ENCODE measurements around the gene C18orf32. TPM values are rescaled to one million over a fixed set of nuclear protein-coding genes. Genes with fewer than 3 reads are reported as not detected.

Gene C18orf32
- total and polyA plus RNA-seq, 2 donors (not counting 1 experiment from before 2014, with no cell fraction given) = 20.8 to 36.3 TPM

DNA sequence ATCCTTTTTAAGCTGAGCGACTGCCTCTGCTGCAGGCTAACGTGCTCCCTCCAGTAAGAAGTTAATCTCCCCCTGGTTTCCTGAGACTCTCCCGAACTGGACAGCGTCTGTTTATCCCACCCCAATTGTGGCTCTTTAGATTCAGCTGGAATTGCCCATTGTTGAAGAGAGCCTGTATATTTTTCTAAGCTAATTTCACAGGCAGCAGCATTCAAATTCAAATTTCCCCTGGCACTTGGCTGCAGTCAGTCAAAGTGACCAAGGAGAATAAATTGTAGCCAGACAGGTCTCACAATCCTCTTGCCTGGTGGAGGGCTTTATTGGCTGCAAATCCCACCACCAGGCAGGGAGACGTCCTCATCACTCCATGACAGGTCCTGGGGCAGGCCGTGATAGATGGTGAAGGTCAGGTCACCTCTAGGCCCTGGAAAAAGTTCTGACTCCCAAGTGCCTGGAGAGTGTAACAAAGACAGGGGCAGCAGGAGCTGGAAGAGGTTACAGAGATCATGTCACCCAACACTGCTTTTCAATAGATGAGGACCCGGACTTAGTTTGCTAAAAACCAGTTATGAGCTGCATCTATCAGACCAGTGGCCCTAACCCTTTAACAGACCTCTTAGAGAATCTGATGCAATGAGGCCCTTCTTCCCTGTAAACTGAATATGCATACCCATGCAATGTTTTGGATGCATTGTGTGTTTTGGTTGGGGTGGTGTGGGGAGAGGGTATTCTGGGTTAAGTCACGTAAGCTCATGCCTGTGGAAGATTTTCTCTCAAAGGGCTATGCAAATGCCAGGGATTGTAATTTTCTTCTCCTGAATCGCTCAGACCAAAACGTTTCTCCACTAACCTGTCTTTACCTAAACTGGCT lies 32.3 kb upstream of the C18orf32 start:
- Histone ChIP-seq H3K9me3 (ENCODE audit: control extremely low read depth in 1 of 3, control insufficient read depth in 2 of 3, insufficient read depth in 1 of 3, low read length in 2 of 3) (no peaks in the 10 kb centered on the region), H3K4me1 (ENCODE audit: control insufficient read depth in 2 of 2, insufficient read depth in 2 of 2, low read length in 2 of 2) (no peaks in the 10 kb centered on the region), H3K4me3 (ENCODE audit: control extremely low read depth in 1 of 5, extremely low read depth in 1 of 5, insufficient read depth in 1 of 5, low read depth in 2 of 5, low read length in 4 of 5) (no peak overlapping the region), H3K79me2 (ENCODE audit: control insufficient read depth, insufficient read depth, low read length) (no peaks in the 10 kb centered on the region), H3K27me3 (replicated peaks in 1 of 4; ENCODE audit: control extremely low read depth in 1 of 4, control insufficient read depth in 3 of 4, insufficient read depth in 4 of 4, low read length in 3 of 4) (no peaks in the 10 kb centered on the region), H4K20me1 (ENCODE audit: control insufficient read depth, insufficient read depth, low read length, poor library complexity, severe bottlenecking) (no peaks in the 10 kb centered on the region), H2AFZ (ENCODE audit: insufficient read depth, low read depth, low read length, poor library complexity, severe bottlenecking) (no peak overlapping the region), H3K27ac (ENCODE audit: low read length in 2 of 2) (no peak overlapping the region), H3K4me2 (replicated peaks; ENCODE audit: low read depth, low read length, poor library complexity, severe bottlenecking) (no peak overlapping the region), H3K36me3 (replicated peaks in 1 of 2; ENCODE audit: control extremely low read depth in 1 of 2, control insufficient read depth in 1 of 2, extremely low read depth in 1 of 2, insufficient read depth in 2 of 2, low read length in 1 of 2) (no peaks in the 10 kb centered on the region), H3K9ac (ENCODE audit: low read length) (no peak overlapping the region)
- no peaks in the 10 kb centered on the region for H3K4me1 Mint-ChIP-seq
- no peaks in the 10 kb centered on the region for H3K9me3 Mint-ChIP-seq (ENCODE audit: insufficient read depth)
- ATAC-seq (ENCODE audit: low read depth) (no peak), DNase-seq (no peak)
- no peak for TF ChIP-seq EZH2 (IDR thresholded peaks at IDR 0.05; ENCODE audit: borderline replicate concordance, insufficient read depth, low read depth, low read length, poor library complexity, severe bottlenecking)
- TF ChIP-seq, protein P1, sequence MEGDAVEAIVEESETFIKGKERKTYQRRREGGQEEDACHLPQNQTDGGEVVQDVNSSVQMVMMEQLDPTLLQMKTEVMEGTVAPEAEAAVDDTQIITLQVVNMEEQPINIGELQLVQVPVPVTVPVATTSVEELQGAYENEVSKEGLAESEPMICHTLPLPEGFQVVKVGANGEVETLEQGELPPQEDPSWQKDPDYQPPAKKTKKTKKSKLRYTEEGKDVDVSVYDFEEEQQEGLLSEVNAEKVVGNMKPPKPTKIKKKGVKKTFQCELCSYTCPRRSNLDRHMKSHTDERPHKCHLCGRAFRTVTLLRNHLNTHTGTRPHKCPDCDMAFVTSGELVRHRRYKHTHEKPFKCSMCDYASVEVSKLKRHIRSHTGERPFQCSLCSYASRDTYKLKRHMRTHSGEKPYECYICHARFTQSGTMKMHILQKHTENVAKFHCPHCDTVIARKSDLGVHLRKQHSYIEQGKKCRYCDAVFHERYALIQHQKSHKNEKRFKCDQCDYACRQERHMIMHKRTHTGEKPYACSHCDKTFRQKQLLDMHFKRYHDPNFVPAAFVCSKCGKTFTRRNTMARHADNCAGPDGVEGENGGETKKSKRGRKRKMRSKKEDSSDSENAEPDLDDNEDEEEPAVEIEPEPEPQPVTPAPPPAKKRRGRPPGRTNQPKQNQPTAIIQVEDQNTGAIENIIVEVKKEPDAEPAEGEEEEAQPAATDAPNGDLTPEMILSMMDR (IDR thresholded peaks at IDR 0.05) = no peak
- no peak overlapping the region for H3K4me3 Mint-ChIP-seq
- H3K27me3 Mint-ChIP-seq = peaks cover 16% of the 10 kb centered on the region
- ChIA-PET POLR2A (no interaction called here), CTCF (interaction anchor here (0.9 to 1.5 kb wide), 2 partner anchors 9 to 339 kb away, joined by 3 to 5 read pairs; no protein-coding TSS in a partner anchor)
- intact Hi-C loops (cut with micrococcal nuclease) = no loop called here
- 93% methylated on average over 7 of the region's 10 CpGs for WGBS (ENCODE audit: insufficient coverage)
- H3K27ac Mint-ChIP-seq = no peak overlapping the region

DNA sequence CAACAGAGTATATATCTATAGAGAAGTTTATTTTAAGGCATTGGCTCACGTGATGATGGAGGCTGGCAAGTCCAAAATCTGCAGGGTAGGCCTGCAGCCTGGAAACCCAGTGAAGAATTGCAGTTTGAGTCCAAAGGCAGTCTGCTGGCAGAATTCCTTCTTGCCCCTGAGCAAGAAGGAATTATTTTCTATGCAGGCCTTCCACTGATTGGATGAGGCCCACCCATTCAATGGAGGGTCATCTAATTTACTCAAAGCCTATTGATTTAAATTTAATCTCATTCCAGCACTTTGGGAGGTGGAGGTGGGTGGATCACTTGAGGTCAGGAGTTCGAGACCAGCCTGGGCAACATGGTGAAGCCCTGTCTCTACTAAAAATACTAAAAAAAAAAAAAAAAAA lies 30.4 kb upstream of the C18orf32 start:
- intact Hi-C loops (cut with micrococcal nuclease) = no loop called here

More for the DNA sequence above, 30.4 kb upstream of the C18orf32 start:
- H3K4me3 ChIP-seq (ENCODE audit: control extremely low read depth in 1 of 5, extremely low read depth in 1 of 5, insufficient read depth in 1 of 5, low read depth in 2 of 5, low read length in 4 of 5) = no peak overlapping the region
- WGBS (ENCODE audit: insufficient coverage) = 89% methylated on average over 1 of the region's 2 CpGs
- ChIA-PET CTCF (no interaction called here), POLR2A (no interaction called here)
- H3K36me3 ChIP-seq (replicated peaks in 1 of 2; ENCODE audit: control extremely low read depth in 1 of 2, control insufficient read depth in 1 of 2, extremely low read depth in 1 of 2, insufficient read depth in 2 of 2, low read length in 1 of 2) = no peaks in the 10 kb centered on the region
- peaks cover 13% of the 10 kb centered on the region for H3K27me3 Mint-ChIP-seq
- no peaks in the 10 kb centered on the region for H3K79me2 ChIP-seq (ENCODE audit: control insufficient read depth, insufficient read depth, low read length)
- H2AFZ ChIP-seq (ENCODE audit: insufficient read depth, low read depth, low read length, poor library complexity, severe bottlenecking) = no peak overlapping the region
- H3K27ac Mint-ChIP-seq = no peak overlapping the region
- no peaks in the 10 kb centered on the region for H3K9me3 Mint-ChIP-seq (ENCODE audit: insufficient read depth)
- H4K20me1 ChIP-seq (ENCODE audit: control insufficient read depth, insufficient read depth, low read length, poor library complexity, severe bottlenecking) = no peaks in the 10 kb centered on the region
- no peaks in the 10 kb centered on the region for H3K4me1 Mint-ChIP-seq
- H3K4me2 ChIP-seq (replicated peaks; ENCODE audit: low read depth, low read length, poor library complexity, severe bottlenecking) = no peak overlapping the region
- H3K4me1 ChIP-seq (ENCODE audit: control insufficient read depth in 2 of 2, insufficient read depth in 2 of 2, low read length in 2 of 2) = no peaks in the 10 kb centered on the region
- H3K27me3 ChIP-seq (replicated peaks in 1 of 4; ENCODE audit: control extremely low read depth in 1 of 4, control insufficient read depth in 3 of 4, insufficient read depth in 4 of 4, low read length in 3 of 4) = no peaks in the 10 kb centered on the region
- H3K9me3 ChIP-seq (ENCODE audit: control extremely low read depth in 1 of 3, control insufficient read depth in 2 of 3, insufficient read depth in 1 of 3, low read length in 2 of 3) = no peaks in the 10 kb centered on the region
- ATAC-seq (ENCODE audit: low read depth) (no peak), DNase-seq (no peak)
- H3K4me3 Mint-ChIP-seq = no peak overlapping the region
- H3K9ac ChIP-seq (ENCODE audit: low read length) = no peak overlapping the region
- H3K27ac ChIP-seq (ENCODE audit: low read length in 2 of 2) = no peak overlapping the region
- TF ChIP-seq EZH2 (IDR thresholded peaks at IDR 0.05; ENCODE audit: borderline replicate concordance, insufficient read depth, low read depth, low read length, poor library complexity, severe bottlenecking) = no peak
- TF ChIP-seq, protein P1 (IDR thresholded peaks at IDR 0.05) = no peak

All from B cell (primary cell).